Measurements from ENCODE around the gene LRRC52.

Gene LRRC52

DNA sequence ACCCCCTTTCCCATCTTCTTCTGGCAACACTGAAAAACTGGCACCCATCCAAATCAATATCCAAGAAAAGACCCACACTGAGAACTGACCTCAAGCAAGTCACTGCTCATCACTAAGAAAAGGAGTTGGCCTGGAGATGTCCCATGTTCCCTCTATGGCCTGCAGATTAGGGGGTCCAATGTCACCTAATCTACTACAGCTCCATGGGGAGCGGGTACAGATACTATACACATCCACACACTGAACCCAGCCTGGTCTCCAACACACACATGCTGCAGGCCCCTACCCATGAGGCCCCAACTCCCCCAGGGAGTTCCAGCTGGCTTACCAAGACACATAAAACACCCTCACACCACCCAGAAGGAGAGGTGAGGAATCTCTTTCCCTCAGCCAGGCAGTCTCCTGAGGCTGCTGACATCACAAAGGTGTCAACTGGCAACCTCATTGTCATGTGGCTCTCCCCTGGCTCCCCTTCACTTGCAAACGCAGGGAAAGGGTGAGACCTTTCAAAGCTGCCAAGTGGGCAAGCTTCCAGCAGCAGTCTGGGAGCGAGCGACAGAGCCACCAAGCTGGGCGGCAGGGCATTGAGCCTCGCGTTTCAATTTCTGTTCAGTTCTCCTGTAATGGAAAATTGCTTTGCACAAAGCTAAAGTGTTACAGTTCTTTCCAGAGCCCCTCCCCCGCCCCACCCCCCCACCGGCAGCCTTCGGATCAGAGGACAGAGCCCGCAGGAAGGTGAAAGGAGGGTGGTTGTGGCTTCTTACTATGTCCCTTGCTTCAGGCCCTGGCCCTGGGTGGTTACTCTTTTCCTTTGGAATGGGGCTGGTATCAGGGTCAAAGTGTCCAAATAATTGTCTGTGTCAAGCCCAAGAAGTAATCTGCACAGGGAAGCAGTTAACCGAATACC lies at the start of gene LRRC52:
Gene LRRC52, plus strand, starts transcription at position 469 of the 907 bp plus-strand sequence. Its CDS starts 297 bp downstream, at position 766.
- DNase-seq, result no peak

DNA sequence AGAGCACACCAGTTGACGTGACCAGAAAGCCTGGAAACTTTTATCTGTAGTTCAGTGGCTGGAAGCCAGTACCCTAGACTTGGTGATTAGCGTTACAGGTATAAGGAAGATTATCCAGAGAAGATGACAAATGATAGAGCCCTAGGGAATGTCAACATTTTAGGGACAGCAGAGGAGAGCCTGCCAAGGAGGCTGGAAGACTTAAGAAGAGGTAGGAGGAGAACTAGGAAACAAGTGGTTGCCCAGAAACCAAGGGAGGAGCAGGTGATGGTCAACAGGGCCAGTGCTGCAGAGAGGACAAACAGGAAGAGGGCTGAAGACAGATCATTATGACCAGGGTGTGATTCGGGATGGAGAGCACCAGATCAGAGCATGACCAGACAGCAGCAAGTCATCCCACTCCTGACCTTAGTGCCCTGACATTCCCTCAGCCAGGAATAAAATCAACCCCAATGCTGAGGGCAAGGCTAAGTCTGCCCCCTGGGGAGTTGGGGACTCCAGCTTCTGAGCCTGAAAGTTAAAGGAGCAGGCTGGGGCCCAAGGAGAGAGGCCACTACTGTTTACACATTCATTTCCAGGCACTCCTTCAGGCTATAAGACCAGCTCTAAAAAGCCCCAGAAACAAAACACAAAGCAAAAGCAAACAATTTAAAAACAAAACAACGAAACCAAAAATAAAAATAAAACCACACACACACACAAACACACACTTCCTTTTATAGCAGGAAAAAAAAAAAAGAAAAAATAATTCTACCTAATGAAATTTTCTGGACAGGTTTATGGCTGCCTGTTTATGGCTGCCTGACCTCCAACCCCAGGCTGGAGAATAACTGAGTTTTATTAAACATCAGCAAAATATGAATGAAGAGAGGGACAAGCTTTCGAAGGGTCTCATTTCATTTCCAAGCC lies 48.6 kb upstream of the LRRC52 start:
- no peak for DNase-seq

- DNase-seq, result no peak
These were observed 48.0 kb upstream of the LRRC52 start for GRCh38 chr1:165495858-165496205.

- DNase-seq, result no peak
These were observed 47.3 kb upstream of the LRRC52 start for GRCh38 chr1:165496501-165496900.

- no peak for DNase-seq
These were observed 46.5 kb upstream of the LRRC52 start for GRCh38 chr1:165497069-165498013.

GRCh38 chr1:165501330-165501969 lies 42.4 kb upstream of the LRRC52 start:
- DNase-seq, result no peak

DNA sequence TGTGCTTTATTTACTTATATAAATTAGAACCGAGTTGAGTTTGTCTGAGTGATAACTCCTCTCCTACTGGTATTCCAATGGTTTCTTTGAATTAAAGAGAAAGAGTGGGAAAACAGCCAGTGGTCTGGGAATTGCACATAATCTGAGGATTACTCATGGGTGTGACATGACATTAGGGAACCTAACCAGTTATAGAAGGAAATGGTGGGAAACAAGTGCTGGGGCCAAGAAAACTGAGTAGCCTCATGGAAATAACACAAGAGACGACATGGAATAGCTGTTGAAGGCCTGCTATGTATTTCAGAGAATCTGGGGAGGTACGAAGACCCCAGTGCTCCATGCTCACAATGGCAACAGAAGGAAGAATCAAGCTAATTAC lies 41.8 kb upstream of the LRRC52 start:
- DNase-seq, result no peak

- DNase-seq, result no peak
These were observed 36.2 kb upstream of the LRRC52 start for GRCh38 chr1:165507570-165507969.

DNA sequence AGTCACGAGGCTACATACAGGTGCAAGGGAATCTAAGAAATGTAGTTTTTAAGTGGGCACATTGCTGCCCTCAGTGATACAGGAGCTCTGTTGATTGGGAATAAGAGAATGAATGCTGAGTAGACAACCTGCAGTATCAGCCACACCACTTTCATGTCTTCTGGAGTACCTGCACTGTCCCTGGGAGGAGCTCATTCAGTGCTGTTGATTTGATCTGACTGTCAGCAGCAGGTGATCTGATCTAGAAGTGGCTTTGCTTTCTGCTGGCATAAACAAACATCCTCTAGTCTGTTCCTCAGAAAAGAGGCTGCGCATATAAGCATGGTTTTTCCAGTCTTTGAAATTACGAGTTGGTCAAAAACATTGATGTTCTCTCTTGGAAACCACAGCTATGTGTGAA lies 35.5 kb upstream of the LRRC52 start:
- no peak for DNase-seq

- no peak for DNase-seq
These were observed 31.0 kb upstream of the LRRC52 start for GRCh38 chr1:165512816-165513215.

DNA sequence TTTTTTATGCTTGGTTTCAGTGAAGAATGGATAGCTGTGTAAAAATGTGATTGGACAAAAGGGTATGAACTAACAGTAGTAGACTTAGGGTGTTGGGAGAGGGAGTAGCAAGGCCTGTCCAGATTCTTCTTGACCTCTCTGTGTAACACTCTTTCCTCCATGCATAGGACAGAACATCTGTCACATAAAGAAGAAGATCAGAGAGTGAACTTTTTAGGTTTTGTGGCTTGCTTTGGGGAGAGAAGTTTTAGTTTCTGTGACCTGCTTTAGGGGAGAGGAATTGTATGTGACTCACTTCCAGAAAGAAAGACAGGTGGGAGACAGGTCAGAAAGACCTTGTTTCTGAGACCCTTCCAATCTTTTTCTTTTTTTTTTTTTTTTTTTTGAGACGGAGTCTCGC lies 27.3 kb upstream of the LRRC52 start:
- DNase-seq, result no peak

- DNase-seq, result no peak
These were observed 23.2 kb upstream of the LRRC52 start for GRCh38 chr1:165520646-165521045.

DNA sequence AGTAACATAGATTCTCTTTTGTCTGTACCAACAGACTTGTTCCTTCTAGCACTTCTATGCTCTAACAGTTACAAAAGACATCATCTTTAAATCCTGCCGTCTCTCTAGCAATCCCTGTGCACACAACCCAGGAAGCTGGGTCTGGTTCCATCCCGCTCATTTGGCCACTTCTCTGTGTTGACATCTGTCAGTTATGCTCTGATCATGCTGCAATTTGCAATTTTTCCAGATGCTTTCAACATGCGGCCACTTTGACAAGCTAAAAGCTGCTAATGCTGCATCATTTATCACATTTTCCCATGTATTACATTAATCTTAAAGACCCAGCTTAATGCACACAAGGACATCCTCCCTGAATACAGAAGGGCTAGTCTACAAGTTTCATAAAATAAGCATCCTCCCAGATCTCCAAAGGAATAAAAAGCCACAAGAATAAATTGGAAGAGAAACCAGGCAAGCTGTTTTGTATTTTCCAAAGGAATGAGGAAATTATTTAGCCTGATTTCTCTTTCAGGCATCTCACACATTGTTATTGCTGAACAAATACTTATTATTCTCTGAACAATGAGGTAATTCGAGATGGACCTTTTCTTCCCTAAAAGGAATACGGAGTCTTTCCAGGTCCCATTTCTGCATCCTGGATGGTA lies 19.0 kb upstream of the LRRC52 start:
- DNase-seq, result no peak

DNA sequence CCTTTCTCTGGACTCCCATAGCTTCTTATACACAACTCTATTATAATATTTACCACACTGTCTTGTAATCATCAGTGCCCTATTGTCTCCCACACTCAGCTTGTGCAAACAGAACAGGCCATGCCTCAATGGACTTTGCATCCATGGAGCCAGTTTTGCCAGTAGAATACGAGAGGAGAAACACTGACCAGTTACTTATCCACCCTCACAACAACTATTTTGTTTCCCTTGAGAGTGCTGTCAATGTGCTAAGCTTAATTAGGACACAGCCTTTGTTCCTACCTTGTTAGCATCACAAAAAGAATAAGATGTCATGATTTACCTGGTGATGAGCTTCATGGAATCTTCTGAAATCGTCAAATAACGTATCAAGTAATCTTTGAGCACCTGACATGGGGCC lies 18.1 kb upstream of the LRRC52 start:
- no peak for DNase-seq

- DNase-seq, result no peak
These were observed 16.4 kb upstream of the LRRC52 start for GRCh38 chr1:165527251-165528007.

DNA sequence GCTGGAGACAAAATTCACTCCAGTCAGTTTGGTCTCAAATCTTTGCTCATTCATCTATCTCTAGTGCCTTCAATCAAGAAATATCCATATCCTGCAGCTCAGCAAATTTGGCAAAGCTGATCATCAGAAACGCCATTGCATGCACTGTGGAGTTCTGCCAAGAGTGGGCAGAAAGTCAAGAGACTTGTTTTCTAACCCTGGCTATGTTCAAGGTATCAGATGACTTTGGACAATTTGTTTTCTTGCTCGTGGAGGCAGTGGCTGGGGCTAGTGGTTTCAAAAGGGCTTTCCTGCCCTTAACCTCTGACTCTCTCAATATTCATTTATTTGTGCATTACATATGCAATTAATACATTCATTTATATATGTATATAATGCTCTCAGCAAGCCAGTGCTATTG lies 12.8 kb upstream of the LRRC52 start:
- DNase-seq, result no peak

GRCh38 chr1:165532053-165532452 lies 11.7 kb upstream of the LRRC52 start:
- no peak for DNase-seq

DNA sequence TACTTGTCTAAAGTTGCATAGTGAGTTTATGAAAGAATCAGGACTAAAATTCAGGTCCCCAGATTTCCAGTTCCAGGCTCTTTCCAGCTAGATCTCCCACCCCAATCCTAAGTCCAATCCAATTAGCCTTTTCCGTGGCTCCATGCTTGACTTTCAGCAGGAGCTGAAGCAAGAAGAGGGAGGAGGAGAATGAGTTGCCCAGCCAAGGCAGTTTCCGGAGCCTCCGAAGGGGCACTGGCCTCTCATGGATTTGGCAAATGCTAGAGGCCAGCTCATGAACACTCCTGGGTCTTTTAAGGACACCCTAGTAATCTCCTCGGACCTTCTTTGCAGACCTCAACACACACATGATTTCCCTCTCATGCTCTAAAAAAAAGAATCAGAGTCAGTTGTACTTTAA lies 10.5 kb upstream of the LRRC52 start:
- DNase-seq, result no peak

GRCh38 chr1:165536016-165536415 lies 7.8 kb upstream of the LRRC52 start:
- no peak for DNase-seq

GRCh38 chr1:165537356-165538109 lies 6.3 kb upstream of the LRRC52 start:
- DNase-seq, result peak; percentile 38 to 49 (median 44)

All from suppressor macrophage treated with lipopolysaccharide for 1 hour (primary cell).